ENCODE measurements around the gene TLL1. TPM values are rescaled to one million over a fixed set of nuclear protein-coding genes. Genes with fewer than 3 reads are reported as not detected.
A peak's percentile ranks its signal among the peaks of the same experiment; 100 is the strongest.

The TLL1 gene
- total RNA-seq, 1 experiment from 2014 or later: 5.0 TPM

- Histone ChIP-seq H3K36me3 (ENCODE audit: low read depth, low read length) (no peaks in the 10 kb centered on the region), H3K9ac (ENCODE audit: low read length) (peak overlapping the region; percentile 62), H3K4me3 (ENCODE audit: low read length) (peak overlapping the region; percentile 48), H3K79me2 (ENCODE audit: low read length) (no peaks in the 10 kb centered on the region), H3K4me1 (ENCODE audit: insufficient read depth, low read length) (peaks cover 44% of the 10 kb centered on the region), H3K27ac (ENCODE audit: low read length) (peak overlapping the region; percentile 91), H3K4me2 (ENCODE audit: low read length) (peak overlapping the region; percentile 80), H3K27me3 (ENCODE audit: low read length) (no peaks in the 10 kb centered on the region), H3K9me3 (ENCODE audit: low read length) (no peaks in the 10 kb centered on the region), H3F3A (ENCODE audit: low read length, unreplicated experiment) (no peaks in the 10 kb centered on the region), H3K9me2 (replicated peaks; ENCODE audit: low read length) (no peaks in the 10 kb centered on the region), H2AFZ (ENCODE audit: low read length) (no peak overlapping the region; the same call in none of the 2 replicates), H4K20me1 (ENCODE audit: low read length) (no peaks in the 10 kb centered on the region)
- TF ChIP-seq CTCF (conservative IDR thresholded peaks at IDR 0.05; ENCODE audit: low read depth, low read length) (no peak), EZH2phosphoT487 (IDR thresholded peaks at IDR 0.05; ENCODE audit: borderline replicate concordance, low read length) (no peak), EZH2 (IDR thresholded peaks at IDR 0.05; ENCODE audit: low read length, unreplicated experiment) (no peak)
- POLR2A ChIA-PET (ENCODE audit: unreplicated experiment): no interaction called here
- CTCF ChIA-PET: no interaction called here
- DNase-seq: peak; percentile 71
- ATAC-seq: peak; percentile 73
- no TSS peak for BruUV-seq (replicated peaks)
- intact Hi-C loops (cut with micrococcal nuclease): loop anchor here (5.0 kb wide), 1 partner anchor 40 kb away; no protein-coding TSS in a partner anchor
Observed at GRCh38 chr4:166012129-166013030, 139.3 kb downstream of the TLL1 start.

- H3K27ac ChIP-seq (ENCODE audit: low read length): peak overlapping the region; percentile 91
- peaks cover 54% of the 10 kb centered on the region for H3K4me1 ChIP-seq (ENCODE audit: insufficient read depth, low read length)
Observed at GRCh38 chr4:166014411-166014810, 141.4 kb downstream of the TLL1 start.

More at GRCh38 chr4:166014411-166014810, 141.4 kb downstream of the TLL1 start:
- H3K9me3 ChIP-seq (ENCODE audit: low read length): no peaks in the 10 kb centered on the region
- H3K36me3 ChIP-seq (ENCODE audit: low read depth, low read length): no peaks in the 10 kb centered on the region
- peak overlapping the region; percentile 72 for H3K4me2 ChIP-seq (ENCODE audit: low read length)
- DNase-seq (peak; percentile 80), ATAC-seq (peak; percentile 76)
- peak overlapping the region; percentile 61 for H2AFZ ChIP-seq (ENCODE audit: low read length)
- H4K20me1 ChIP-seq (ENCODE audit: low read length): no peaks in the 10 kb centered on the region
- intact Hi-C loops (cut with micrococcal nuclease): loop anchor here (2.0 to 5.0 kb wide), 3 partner anchors 28 to 142 kb away; partner anchors contain the start of gene TLL1
- no peaks in the 10 kb centered on the region for H3K27me3 ChIP-seq (ENCODE audit: low read length)
- ChIA-PET POLR2A (ENCODE audit: unreplicated experiment) (no interaction called here), CTCF (no interaction called here)
- no peaks in the 10 kb centered on the region for H3K9me2 ChIP-seq (replicated peaks; ENCODE audit: low read length)
- H3F3A ChIP-seq (ENCODE audit: low read length, unreplicated experiment): no peaks in the 10 kb centered on the region
- TF ChIP-seq CTCF (conservative IDR thresholded peaks at IDR 0.05; ENCODE audit: low read depth, low read length) (no peak), EZH2phosphoT487 (IDR thresholded peaks at IDR 0.05; ENCODE audit: borderline replicate concordance, low read length) (no peak), EZH2 (IDR thresholded peaks at IDR 0.05; ENCODE audit: low read length, unreplicated experiment) (no peak)
- BruUV-seq (replicated peaks): no TSS peak
- H3K4me3 ChIP-seq (ENCODE audit: low read length): peak overlapping the region; percentile 31; the same call in 1 of the 2 replicates
- H3K79me2 ChIP-seq (ENCODE audit: low read length): no peaks in the 10 kb centered on the region
- H3K9ac ChIP-seq (ENCODE audit: low read length): peak overlapping the region; percentile 62
